T-helper 22 cell (primary cell): ENCODE data around the gene SLC9C1.
A peak's percentile ranks its signal among the peaks of the same experiment; 100 is the strongest.

Experiments
- DNase-seq: peaks from one replicate; pipeline ENCODE4 v3.0.0-alpha.2; 2020; ENCODE audit warnings: low read depth

Gene SLC9C1

DNA sequence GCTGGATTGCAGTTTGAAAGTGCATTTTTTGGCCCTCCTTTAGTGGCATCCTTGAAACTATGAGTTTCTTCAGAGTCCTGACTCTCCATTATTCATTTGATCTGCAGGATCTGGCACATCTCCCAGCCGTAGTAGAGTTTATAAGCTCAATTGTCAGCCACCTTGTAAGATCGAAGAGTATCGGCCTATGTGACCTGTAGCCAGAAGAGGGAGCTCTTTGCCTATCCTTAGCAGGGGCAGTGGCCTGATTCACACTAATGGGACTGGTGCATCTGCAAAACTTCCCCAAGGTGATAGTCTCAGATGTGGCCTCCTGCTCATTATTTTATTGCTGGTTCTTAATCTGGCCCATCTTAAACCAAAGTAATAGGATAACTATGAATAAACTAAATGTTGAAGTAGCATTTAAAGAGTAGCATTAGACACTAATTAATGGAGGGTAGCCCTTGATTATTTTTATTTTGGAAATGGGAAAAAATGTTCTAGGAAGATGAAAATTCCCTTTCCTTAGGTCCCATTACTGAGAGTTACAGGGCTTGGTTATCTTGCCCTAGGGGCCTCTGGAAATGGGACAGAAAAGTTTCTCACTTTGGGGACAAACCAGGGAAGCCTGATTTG is 182.1 kb downstream of the SLC9C1 start:
- DNase-seq, result peak; percentile 25

DNA sequence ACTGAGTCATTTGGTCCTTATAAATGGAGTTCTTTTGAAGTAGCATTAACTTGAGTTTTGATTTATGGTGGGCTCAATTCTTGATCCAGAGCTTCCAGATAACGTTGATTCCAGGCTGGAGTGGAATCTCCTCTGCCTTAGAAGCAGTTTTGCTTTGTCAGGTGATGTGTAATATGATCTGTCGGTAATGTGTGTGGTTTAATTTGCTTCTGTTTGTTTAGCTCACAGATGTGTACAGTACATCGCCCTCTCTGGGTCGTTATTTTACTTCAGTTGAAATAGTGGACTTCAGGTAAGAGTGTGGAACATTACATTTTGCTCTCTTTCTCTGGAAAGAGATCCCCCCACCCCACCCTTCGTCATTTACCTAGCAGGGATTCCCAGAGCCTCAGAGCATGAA is 184.7 kb downstream of the SLC9C1 start:
- no peak for DNase-seq

DNA sequence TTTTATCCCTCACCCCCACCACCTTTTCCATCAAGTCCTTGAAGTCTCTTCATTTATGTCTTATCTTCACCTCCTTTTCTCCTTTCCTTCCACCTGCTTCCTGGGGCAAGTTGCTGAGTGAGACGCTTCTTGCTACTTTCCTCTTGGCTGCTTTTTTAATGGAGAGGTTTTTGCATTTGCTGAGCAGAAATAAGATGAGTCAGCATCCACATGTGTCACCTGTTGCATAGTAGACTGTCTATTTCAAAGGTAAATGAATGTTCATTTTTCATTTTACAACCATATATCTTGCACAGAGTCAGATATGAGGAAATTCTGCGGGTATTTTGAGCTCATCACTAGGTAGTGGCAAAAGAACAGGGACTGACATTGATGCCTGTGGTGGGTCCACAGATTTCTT is 189.2 kb downstream of the SLC9C1 start:
- no peak for DNase-seq

DNA sequence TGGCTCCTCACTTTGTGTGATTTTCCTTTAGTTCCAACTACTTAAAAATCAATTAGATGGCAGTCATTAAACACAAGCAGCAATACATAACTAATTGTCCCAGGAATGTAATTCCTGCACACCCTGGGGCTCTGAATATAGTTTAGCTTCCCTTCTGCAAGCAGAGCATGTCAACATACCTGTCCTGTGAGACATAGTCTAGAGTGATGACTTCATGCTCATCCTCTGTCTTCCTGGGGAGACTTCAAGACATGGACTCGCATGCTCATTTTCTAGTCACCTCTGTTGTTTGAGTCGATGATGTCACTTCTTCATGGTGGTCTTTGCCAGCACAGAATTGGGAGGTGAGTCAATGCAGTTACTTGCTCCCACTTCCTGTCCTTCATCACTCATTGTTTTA is 192.1 kb downstream of the SLC9C1 start:
- no peak for DNase-seq

DNA sequence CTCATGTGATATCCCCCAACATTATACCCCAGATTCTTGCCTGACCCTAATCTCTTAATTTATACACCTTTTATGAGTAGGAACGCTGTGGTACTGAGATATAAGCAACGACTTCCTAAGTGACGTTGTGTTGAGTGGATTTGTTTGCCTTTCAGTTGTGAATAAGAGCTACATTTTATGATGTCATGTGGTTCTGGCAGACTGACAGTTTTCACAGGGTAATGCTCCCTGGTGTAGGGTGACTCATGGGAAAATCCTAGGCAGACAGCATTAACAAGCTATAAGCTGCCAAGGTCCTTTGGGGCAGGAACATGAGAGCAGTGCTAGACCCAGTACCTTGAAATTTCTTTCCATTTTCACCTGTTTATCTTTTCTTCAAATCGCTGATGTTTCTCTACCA is 196.6 kb downstream of the SLC9C1 start:
- DNase-seq, result no peak

DNA sequence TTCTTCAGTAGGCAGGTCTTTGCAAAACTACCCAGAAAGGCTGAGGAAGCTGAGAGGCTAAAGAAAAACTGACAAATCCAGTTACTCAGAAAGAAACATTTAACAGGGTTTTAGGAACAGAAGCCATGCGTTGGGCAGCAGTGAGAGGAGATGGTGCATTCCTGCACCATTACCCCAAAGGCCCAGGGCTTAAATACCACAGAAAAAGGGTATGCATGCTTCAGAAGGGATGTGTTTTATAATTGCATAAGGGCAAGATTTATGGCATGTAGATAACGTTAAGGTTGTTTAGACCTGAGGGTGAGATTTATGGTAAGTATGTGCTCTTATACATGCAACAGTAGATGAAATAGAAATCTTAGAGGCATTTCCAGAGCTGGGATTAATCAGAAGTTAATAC is 197.8 kb downstream of the SLC9C1 start:
- DNase-seq, result no peak

DNA sequence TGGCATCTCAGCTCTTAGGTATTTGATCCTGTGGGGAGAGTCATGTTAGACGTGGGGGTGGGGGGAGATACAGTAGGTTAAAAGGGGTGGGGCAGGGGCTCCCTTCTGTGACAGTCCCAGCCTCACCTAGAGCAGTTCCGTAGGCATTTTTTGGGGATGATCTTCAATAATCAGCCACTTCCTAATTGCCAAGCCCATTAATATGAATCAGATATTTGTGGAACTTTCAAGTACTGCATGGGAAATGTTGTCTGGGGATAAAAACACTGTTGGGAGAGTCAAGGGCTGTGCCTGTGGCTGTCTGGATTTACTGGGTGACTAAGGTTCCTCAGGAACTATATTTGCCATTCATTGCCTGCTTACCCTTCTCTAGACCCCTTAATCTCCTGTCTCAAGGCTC is 198.3 kb downstream of the SLC9C1 start:
- DNase-seq, result no peak

DNA sequence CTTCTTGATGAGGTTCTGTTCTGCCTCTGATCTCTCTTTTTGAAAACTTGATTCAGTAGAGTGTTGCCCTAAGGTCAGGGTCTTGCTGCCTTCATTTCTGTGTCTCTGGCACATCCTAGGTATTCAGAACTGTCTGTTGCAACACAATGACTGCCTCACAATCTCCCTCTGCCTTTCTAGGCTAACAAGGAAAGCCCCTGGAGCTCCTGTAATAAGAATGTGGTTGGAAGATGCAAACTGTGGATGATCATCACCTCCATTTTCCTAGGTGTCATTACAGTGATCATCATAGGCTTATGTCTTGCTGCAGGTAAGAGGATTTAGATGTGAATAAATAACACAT is 200.9 kb downstream of the SLC9C1 start:
- no peak for DNase-seq

DNA sequence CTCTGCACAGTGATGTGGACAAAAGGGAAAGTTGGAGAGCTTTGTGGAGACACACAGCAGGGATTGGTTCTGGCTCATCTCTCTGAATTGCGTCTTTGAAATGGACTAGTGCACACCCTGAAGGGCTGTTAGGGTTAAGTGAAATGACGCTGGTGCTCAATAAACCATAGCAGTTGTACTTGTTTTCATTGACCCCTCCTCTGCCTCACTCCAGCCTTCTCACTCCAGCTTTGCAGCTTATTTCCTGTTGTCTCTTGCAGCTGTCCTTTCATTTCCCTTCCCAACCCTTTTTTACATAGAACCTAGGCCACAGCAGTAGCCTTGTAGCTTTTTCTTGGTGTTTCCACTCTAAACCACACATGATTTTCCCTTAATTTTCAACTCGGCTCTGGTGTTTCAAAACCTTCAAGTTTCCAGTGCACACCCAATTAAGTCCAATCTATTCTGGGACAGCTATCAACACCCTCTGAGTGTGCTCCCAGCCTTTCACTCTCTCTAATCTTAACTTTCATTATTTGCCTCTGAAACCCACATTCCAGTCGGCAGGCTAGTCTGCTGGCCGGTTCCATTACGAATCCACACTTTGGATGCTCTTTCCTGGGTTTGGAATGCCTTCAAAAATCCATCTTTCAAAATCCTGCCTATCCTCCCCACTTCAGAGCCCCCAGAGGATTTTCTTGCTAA is 201.4 kb downstream of the SLC9C1 start:
- no peak for DNase-seq

DNA sequence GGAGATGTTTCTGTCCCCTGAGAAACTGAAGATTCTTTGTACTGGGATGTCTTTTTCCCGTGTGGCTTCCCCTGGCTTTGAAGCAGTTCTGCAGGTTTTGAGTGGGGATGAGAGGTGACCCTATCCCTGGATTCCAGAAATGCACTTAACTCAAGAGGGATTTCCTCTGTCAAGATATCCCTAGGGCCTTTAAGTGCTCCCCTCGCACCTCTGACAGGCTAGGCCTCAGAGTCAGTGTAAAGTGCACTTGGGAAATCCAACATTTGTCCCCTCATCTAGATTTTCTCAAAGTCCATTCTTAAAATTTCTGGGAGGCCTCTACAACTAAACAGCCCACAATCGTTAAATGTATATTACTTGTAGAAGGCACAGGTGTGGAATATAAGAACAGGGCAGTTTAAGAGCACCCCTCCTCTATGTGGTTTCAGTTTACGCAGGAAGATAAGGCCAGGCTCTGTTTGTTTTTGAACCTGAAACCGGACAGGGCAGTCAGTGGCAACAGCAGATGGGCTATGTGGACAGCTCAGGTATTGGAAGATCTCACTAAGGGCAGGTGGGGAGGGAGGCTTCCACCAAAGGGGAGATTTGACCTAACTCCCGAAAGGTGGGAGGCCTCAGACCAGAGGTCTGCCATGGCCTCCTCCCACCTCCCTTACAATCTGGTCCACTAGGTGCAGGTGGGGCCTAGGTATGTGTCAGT is 203.0 kb downstream of the SLC9C1 start:
- DNase-seq, result no peak
